GM12878 (cell line): Measurements from ENCODE around the gene LYSMD1. TPM values are rescaled to one million over a fixed set of nuclear protein-coding genes. Genes with fewer than 3 reads are reported as not detected.

Source experiments
- ATAC-seq: fragments of 200-7000 bp; cut with Tn5 transposase; 3 replicates; pipeline ENCODE4 v1.9.1; 2020; ENCODE audit warnings: mild to moderate bottlenecking, moderate library complexity
- BruUV-seq: library from RNA; stranded (reverse); fragments of 400-500 nt; replicated peaks from 2 replicates; lab custom pipeline; 2021; lab: Mats Ljungman, UMichigan
- CTCF ChIA-PET: fragments of 300-600 bp; sonication (Branson Sonifier 250); formaldehyde crosslinking; extraction: SDS; loops from one replicate; lab custom pipeline; 2021; ENCODE audit warnings: inconsistent platforms; lab: Yijun Ruan, JAX
- POLR2A ChIA-PET: fragments of 350-600 bp; formaldehyde crosslinking; extraction: SDS; loops from one replicate; lab custom pipeline; 2021; ENCODE audit warnings: inconsistent platforms; lab: Charles Lee
- RAD21 ChIA-PET: fragments of 300-600 bp; sonication (Branson Sonifier 250); formaldehyde crosslinking; loops from one replicate; lab custom pipeline; 2023; ENCODE audit warnings: antibody characterized with exemption; ENCODE audit not compliant: unreplicated experiment; lab: Charles Lee
- SMC1A ChIA-PET: fragments of 300-600 bp; sonication (Branson Sonifier 250); formaldehyde crosslinking; loops from one replicate; lab custom pipeline; 2023; ENCODE audit not compliant: unreplicated experiment, uncharacterized antibody; lab: Charles Lee
- DNase-seq: peaks from one replicate; pipeline ENCODE4 v3.0.0-alpha.2; 2011; ENCODE audit warnings: low read depth, low spot score
- FAIRE-seq: peaks from 3 replicates; lab custom pipeline; 2011; peaks lifted over from hg19 to GRCh38; lab: Jason Lieb, UNC
- H2AFZ ChIP-seq: 2 replicates; pipeline ENCODE4 v1.6.0; 2011; ENCODE audit warnings: low read depth, low read length, control low read depth; ENCODE audit not compliant: control insufficient read depth
- H3K27ac ChIP-seq: 2 replicates; pipeline ENCODE4 v1.5.1; 2011; ENCODE audit warnings: control low read depth; ENCODE audit not compliant: control insufficient read depth, insufficient read depth
- H3K27me3 ChIP-seq, 2 experiments: replicated peaks in 1 of 2; 2 replicates each; pipeline versions ENCODE4 v1.6.0 to v1.6.1; 2011; ENCODE audit warnings: low read length in 1 of 2; ENCODE audit not compliant: control insufficient read depth in 2 of 2, insufficient read depth in 2 of 2
- H3K36me3 ChIP-seq, 2 experiments: 2 replicates each; pipeline ENCODE4 v1.5.1; 2011; ENCODE audit warnings: low read length in 1 of 2; ENCODE audit not compliant: control insufficient read depth in 2 of 2, insufficient read depth in 2 of 2
- H3K4me1 ChIP-seq: 2 replicates; pipeline ENCODE4 v1.6.1; 2011; ENCODE audit warnings: mild to moderate bottlenecking, low read length, moderate library complexity, mixed read lengths; ENCODE audit not compliant: control insufficient read depth, insufficient read depth
- H3K4me2 ChIP-seq: 2 replicates; pipeline ENCODE4 v1.6.0; 2011; ENCODE audit warnings: control low read depth; ENCODE audit not compliant: control insufficient read depth, insufficient read depth
- H3K4me3 ChIP-seq: fragments of 200-600 bp; sonication (generic); 2 replicates; pipeline ENCODE4 v1.5.1; 2016
- H3K79me2 ChIP-seq: 2 replicates; pipeline ENCODE4 v1.6.0; 2011; ENCODE audit warnings: low read length; ENCODE audit not compliant: control insufficient read depth, insufficient read depth
- H3K9ac ChIP-seq: 2 replicates; pipeline ENCODE4 v1.8.0; 2011; ENCODE audit warnings: low read length, control low read depth, mixed read lengths; ENCODE audit not compliant: control insufficient read depth, insufficient read depth
- H3K9me3 ChIP-seq: replicated peaks from 3 replicates; pipeline ENCODE4 v1.5.1; 2011; ENCODE audit warnings: mild to moderate bottlenecking, low read length; ENCODE audit not compliant: control insufficient read depth, insufficient read depth
- H4K20me1 ChIP-seq: 2 replicates; pipeline ENCODE4 v1.6.0; 2011; ENCODE audit not compliant: control insufficient read depth, insufficient read depth
- BCL11A ChIP-seq: IDR thresholded peaks from 2 replicates; pipeline ENCODE4 v1.6.1; 2011; ENCODE audit warnings: low read depth, low read length
- BMI1 ChIP-seq: fragments of 450-650 bp; IDR thresholded peaks from 2 replicates; pipeline ENCODE4 v1.6.1; 2016; ENCODE audit warnings: mild to moderate bottlenecking, moderate library complexity, borderline replicate concordance
- EGR1 ChIP-seq, 2 experiments: IDR thresholded peaks; 1 replicate in 1 of 2; 2 replicates in 1 of 2; pipeline ENCODE4 v1.6.1; 2011 to 2012; ENCODE audit warnings: low read depth in 2 of 2, low read length in 2 of 2, borderline replicate concordance in 1 of 2, mild to moderate bottlenecking in 1 of 2, moderate library complexity in 1 of 2
- MTA2 ChIP-seq: fragments of 450-650 bp; IDR thresholded peaks from 2 replicates; pipeline ENCODE4 v1.6.1; 2016; ENCODE audit warnings: low read depth, mild to moderate bottlenecking, moderate library complexity
- POLR2A ChIP-seq: IDR thresholded peaks from 2 replicates; pipeline ENCODE4 v1.6.1; 2011; ENCODE audit warnings: low read depth, mild to moderate bottlenecking, low read length
- RB1 ChIP-seq: fragments of 450-650 bp; formaldehyde crosslinking; IDR thresholded peaks from 2 replicates; pipeline ENCODE4 v1.6.1; 2017; ENCODE audit warnings: mild to moderate bottlenecking, borderline replicate concordance
- RCOR1 ChIP-seq: conservative IDR thresholded peaks from 2 replicates; pipeline ENCODE4 v1.6.1; 2012; ENCODE audit warnings: low read depth, low read length, improper control_type of control experiment
- SP1 ChIP-seq: IDR thresholded peaks from one replicate; pipeline ENCODE4 v1.6.1; 2011; ENCODE audit warnings: low read depth, low read length
- WGBS: methylation state at CpG from one replicate; pipeline ENCODE4 v1.1.6; 2016; ENCODE audit warnings: low lambda C conversion rate; ENCODE audit not compliant: insufficient replicate concordance, insufficient coverage; ENCODE audit errors: missing lambda C conversion rate; 5-methylcytosine and 5-hydroxymethylcytosine counted together
- in situ Hi-C: fragments of 300-500 bp; cut with MboI; formaldehyde crosslinking; loops from 9 replicates; pipeline ENCODE4 v1.14.3; 2018; ENCODE audit warnings: mixed read lengths
- intact Hi-C: fragments of 100-400 bp; cut with micrococcal nuclease; formaldehyde crosslinking; loops from one replicate; pipeline ENCODE4 v1.14.2; 2022; ENCODE audit not compliant: unreplicated experiment
- polyA plus RNA-seq, 11 experiments: library from polyadenylated mRNA; depleted of rRNA in 4 of 11; unstranded in 6 of 11; stranded (reverse) in 5 of 11; fragments of >200 nt; fragmentation: Nextera tagmentation in 4 of 11; fragmentation: Illumina TruSeq in 1 of 11; extraction: Ambion mirVana in 4 of 11; extraction: Trizol in 1 of 11; gene quantifications; 1 replicate in 1 of 11; 2 replicates in 10 of 11; pipeline versions ENCODE4 v1.2.1 to v1.2.3, GENCODE V29; 2011 to 2016; ENCODE audit warnings: inconsistent platforms in 2 of 11, missing spikeins in 2 of 11, low read depth in 1 of 11
- total RNA-seq, 4 experiments: library from RNA; depleted of rRNA in 3 of 4; stranded (reverse); fragments of >200 nt in 3 of 4; fragmentation: Illumina TruSeq in 1 of 4; extraction: Trizol in 1 of 4; gene quantifications; 2 replicates each; pipeline versions ENCODE4 v1.2.1 to v1.2.3, GENCODE V29; 2013 to 2021
- TF ChIP-seq, protein P1 (sequence below): fragments of 450-650 bp; IDR thresholded peaks from 2 replicates; pipeline ENCODE4 v1.6.1; 2016; ENCODE audit warnings: mild to moderate bottlenecking
- TF ChIP-seq, protein P2 (sequence below): IDR thresholded peaks from 2 replicates; pipeline ENCODE4 v1.6.1; 2011; ENCODE audit warnings: borderline replicate concordance, low read depth, mild to moderate bottlenecking, moderate library complexity, mixed read lengths, low read length; ENCODE audit not compliant: insufficient read depth; ENCODE audit errors: extremely low read length

Gene LYSMD1
- total and polyA plus RNA-seq, 10 of the 15 experiments (the other 5 are each of a cell fraction or from before 2014, with no cell fraction given) = 0.80 to 10.4 (median 6.5) TPM

DNA sequence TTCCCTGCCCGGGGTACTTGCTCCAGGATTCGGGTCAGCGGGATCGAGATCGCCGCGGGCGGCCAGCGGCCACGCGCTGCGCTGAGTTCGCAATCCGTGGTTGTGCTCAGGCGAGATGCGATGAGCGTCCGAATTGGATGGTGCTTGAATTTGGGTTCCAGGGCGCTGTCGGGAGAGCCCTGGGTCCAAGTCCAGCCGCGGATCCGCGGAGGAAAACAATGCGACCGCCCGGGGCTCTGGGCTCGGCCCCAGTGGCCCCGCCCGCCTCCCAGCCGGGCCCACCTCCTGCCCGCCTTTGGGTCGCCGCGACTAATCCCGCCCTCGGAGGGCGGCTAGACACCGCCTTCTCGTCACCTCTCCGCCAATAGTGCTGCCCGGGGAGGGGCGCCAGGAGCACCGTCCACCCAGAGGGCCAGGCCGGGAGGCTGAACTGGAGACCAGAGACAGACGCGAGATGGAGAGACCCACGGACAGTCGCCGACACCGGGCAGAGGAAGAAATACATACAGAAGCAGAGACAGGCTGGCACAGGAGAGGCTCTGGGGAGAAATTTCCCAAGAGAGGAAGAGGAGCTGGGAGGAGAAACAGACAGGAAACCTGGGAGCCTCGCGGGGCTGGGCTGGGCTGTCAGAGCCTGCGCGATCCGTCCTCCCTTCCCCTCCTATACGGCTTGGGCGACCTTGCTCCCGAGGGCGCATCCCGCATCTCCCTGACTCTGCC is 19.1 kb downstream of the LYSMD1 start, which contains the start of gene SEMA6C (continued):
- TF ChIP-seq, protein P1, sequence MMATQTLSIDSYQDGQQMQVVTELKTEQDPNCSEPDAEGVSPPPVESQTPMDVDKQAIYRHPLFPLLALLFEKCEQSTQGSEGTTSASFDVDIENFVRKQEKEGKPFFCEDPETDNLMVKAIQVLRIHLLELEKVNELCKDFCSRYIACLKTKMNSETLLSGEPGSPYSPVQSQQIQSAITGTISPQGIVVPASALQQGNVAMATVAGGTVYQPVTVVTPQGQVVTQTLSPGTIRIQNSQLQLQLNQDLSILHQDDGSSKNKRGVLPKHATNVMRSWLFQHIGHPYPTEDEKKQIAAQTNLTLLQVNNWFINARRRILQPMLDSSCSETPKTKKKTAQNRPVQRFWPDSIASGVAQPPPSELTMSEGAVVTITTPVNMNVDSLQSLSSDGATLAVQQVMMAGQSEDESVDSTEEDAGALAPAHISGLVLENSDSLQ = peak; percentile 47; the same call in 1 of the 2 replicates
- TF ChIP-seq SP1 = peak; percentile 82

DNA sequence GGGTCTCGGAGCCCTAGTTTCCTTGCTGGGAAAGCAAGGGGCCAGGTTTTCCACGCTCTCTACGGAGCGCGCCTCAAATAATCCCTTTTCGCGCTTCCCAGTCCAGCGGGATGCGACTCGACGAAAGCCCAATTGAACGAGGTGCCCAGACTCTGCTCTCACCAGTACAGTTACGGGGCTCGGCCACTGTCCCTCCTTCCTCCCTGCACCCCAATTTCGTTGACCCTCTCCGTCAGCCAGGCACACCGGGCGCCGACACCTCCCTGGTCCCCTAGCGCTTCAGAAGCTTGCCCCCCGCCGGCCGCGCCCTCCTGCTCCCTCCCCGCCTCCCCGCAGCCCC is 19.7 kb downstream of the LYSMD1 start:
- ChIA-PET CTCF (interaction anchor here (1.2 kb wide), 1 partner anchor 46 kb away, joined by 5 read pairs; no protein-coding TSS in a partner anchor), POLR2A (no interaction called here), SMC1A (no interaction called here), RAD21 (interaction anchor here (0.9 kb wide), 1 partner anchor 11 kb away, joined by 3 read pairs; the partner anchor contains the start of gene TNFAIP8L2)
- no peaks in the 10 kb centered on the region; the same call in 1 of the 2 replicates for H3K4me1 ChIP-seq
- H3K4me3 ChIP-seq = peak overlapping the region; percentile 83
- no peak for DNase-seq
- peaks cover 0 to 8% of the 10 kb centered on the region in 2 experiments for H3K27me3 ChIP-seq
- no peaks in the 10 kb centered on the region; the same call in 1 of the 2 replicates for H4K20me1 ChIP-seq
- in situ Hi-C loops = no loop called here
- peak overlapping the region; percentile 99 for H3K4me2 ChIP-seq
- FAIRE-seq = no peak
- TF ChIP-seq EGR1 (IDR thresholded peaks at IDR 0.05; ENCODE audit: borderline replicate concordance in 1 of 2, low read depth in 2 of 2, low read length in 2 of 2) (no peak), BMI1 (peak; percentile 43; the same call in 1 of the 2 replicates), RCOR1 (no peak), MTA2 (no peak), BCL11A (no peak), RB1 (no peak), POLR2A (no peak)
- TF ChIP-seq, protein P2, sequence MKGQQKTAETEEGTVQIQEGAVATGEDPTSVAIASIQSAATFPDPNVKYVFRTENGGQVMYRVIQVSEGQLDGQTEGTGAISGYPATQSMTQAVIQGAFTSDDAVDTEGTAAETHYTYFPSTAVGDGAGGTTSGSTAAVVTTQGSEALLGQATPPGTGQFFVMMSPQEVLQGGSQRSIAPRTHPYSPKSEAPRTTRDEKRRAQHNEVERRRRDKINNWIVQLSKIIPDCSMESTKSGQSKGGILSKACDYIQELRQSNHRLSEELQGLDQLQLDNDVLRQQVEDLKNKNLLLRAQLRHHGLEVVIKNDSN = no peak
- no TSS peak for BruUV-seq
- H3K9ac ChIP-seq = peak overlapping the region; percentile 54; the same call in 1 of the 2 replicates
- no peaks in the 10 kb centered on the region for H3K36me3 ChIP-seq
- H3K79me2 ChIP-seq = no peaks in the 10 kb centered on the region
- H3K9me3 ChIP-seq = no peaks in the 10 kb centered on the region
- peak overlapping the region; percentile 94 for H2AFZ ChIP-seq
- intact Hi-C loops = no loop called here
- ATAC-seq = peak; percentile 3; the same call in 2 of the 3 replicates
- no peak overlapping the region for H3K27ac ChIP-seq
- 12% methylated on average over 20 of the region's 26 CpGs for WGBS
